ENCODE data around the gene EGF.
"Not testable (repeated sequence)": the region's sequence is repeated elsewhere in the genome, so short reads cannot be mapped to it uniquely, and the experiment has no call there.

EGF gene

DNA sequence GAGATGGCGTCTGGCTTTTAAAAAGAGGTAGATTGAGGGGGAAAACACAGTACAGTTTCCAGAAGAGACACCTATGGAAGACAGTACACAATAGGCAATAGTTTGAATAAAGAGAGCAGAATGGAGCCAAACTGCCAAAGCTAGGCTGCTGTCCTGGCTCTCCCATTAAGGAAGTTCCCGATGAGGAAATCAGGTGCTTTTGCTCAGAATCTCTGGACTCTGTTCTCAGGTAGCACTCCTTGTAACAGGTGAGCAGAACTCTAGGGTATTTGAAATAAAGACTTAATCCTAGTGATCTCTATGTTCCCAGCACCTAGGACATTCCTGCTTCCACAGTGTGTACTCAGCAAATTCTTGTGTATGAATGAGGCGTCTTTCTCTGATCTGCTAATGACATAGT, 1.6 kb downstream of the EGF start:
- DNase-seq: no peak

DNA sequence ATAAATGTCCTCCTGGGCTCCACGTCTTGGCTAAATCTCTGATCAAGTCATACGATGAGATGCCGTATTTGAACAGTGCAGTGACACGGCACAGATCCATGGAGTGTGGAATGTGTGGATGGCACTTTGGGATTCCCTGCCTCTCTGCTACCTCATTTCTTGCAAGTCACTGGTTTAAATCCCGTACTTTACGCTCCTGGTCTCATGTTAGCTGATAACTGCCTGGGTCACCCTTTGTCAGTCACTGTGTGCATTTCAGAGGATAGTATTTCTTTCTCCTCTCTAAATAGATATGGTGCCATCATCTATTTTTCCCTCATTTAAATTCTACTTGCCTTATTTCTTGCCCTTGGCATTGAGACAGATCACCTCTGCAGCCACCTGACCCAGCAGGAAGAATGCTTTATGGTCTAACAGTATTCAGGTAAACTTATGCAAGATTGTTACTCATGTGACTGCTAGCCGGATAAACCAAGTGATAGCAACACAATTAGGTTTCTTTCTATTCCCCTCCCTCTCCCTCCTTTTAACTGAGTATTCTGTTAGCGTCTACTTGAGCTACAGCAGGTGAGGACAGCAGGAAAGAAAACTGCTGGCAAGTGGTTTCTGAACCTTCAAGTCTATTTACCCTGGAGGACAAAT, 2.8 kb downstream of the EGF start:
- no peak for DNase-seq

DNA sequence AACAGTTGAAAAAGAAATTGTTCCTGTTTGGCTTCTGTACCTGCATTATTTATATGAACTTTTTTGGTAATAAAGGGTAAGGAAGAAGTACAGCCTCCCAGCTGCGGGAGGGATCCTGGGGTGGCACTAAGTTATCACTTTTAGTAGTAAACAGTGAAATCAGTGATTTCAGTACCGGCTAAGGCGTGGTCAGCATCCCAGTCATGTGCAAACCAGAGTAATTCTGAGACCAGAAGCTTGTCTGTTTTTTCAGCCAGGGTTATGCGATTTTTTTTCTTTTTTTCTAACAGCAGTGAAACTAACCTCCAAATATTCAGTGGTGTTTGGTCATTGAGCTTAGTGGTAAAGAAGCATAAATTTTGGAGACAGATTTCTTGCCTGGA, 3.3 kb downstream of the EGF start:
- DNase-seq: no peak

DNA sequence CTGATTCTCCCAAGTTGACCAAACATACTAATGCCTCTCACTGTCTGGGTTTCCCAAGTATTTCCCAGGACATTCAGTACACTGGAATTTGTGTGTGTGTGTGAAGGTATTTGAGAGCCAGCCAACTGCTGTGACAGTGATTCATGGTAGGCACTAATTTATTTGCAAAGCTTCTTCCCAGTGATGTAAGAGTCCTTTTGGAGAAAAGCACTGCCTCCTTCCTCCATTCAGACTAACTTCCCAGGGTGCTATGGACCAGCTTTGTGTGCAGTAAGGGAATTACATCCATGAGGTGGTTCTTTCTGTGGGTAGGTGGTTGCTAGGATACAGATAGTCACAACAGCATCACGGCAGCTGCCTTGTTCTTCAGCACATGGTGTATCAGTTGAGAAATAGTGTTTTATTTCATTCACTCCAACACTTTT, 8.7 kb downstream of the EGF start:
- DNase-seq: peak in 9 of 56 donors; percentile 1 to 7 (median 3)

DNA sequence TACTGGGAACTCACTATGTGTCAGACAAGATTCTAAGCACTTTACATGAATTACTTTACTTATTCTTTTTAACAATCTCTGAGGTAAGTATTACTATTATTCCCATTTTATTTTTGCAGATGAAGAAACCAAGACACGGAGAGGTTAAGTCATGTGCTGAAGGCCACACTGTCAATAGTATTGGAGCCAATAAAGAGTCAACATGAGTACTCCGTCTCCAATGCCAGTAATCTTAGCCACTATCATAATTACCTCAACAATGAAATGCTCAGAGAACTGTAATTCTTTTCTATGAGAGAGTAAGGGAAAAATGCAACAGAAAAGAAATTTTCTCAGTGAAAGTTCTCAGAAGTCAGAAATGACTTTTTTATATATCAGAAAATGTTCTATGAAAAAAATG, 12.7 kb downstream of the EGF start:
- DNase-seq: no peak

DNA sequence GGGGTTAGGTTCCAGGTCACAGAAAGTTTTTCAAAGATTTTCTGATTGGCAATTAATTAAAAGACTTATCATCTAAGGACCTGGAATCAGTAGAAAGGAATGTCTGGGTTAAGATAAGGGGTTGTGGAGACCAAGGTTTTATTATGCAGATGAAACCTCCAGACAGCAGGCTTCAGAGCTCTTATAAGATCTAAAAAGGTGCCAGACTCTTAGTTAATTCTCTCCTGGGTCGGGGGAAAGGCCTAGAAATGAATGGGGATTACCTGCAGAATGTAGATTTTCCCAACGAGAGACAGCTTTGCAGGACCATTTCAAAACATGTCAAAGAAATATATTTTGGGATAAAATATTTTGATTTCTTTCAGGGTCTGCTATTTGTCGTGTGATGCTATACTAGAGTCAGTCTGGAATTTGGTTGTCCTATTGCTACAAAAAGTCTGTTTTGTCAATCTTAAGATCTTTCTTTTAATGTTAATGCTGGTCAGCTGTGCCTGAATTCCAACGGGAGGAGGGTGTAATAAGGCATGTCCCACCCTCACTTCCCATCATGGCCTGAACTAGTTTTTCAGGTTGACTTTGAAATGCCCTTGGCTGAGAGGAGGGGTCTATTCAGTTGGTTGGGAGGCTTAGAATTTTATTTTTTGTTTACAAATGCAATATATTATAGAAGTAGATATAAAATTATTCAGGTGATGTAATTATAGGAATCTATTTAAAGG, 15.8 kb downstream of the EGF start:
- no peak for DNase-seq

DNA sequence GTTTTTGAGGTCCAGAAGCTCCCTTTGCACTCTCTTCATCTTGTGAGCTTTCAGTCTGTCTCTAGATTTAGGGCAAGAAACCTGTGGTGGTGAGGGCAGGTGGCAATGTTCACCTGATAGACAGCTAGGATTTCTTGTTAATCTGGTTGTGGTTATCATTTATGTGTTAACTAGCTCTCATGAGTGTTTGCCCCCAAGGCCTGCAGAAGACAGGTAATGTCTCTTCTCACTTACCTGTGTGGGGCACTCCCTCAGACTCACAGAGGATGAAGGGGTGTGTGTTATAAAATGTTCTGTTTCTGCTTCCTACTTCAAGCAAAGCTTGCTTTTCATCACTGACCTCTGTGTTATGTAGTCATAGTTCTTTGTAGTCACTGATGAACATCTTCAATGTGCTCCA, 17.8 kb downstream of the EGF start:
- DNase-seq: no peak

DNA sequence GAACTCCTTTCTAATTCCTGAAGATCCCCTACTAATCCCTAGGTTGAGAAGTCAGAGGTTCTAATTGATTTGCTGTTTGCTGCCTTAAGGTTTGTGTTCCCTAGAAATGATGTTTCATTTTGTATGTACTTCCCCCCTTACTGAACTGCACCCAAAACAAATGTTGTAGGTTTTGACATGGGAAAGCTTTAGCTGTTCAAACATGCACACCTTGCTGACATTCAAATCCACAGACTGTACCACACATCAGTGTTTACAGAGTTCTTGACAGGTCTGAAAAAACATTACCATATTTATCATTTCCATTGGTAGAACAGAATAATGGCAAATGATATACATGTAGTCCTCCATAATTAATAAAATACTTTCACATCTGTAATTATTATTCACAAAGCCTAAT, 18.2 kb downstream of the EGF start:
- no peak for DNase-seq

DNA sequence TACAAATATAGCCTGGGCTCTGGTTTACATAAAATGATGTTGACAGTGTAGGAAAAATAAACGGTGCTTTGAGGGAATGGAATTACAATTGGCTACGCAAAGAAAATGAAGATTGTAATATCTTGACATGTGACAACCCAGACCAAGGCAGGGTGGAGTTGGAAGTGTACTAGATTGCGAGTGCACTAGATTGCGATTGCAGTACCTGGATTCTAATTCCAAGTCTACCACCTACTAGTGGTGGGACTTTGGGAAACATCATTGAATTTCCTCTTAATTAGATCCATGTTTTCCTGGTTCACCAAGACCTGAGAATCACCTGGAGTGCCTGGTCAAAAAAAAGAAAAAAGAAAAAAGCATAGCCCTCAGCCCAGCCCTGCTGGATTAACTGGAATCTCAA, 18.6 kb downstream of the EGF start:
- DNase-seq: no peak

DNA sequence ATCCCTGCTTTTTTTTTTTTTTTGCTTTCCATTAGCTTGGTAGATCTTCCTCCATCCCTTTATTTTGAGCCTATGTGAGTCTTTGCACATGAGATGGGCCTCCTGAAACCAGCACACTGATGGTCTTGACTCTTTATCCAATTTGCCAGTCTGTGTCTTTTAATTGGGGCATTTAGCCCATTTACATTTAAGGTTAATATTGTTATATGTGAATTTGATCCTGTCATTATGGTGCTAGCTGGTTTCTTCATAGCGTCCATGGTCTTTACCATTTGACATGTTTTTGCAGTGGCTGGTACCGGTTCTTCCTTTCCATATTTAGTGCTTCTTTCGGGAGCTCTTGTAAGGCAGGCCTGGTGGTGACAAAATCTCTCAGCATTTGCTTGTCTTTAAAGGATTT, 24.7 kb downstream of the EGF start:
- not testable (repeated sequence) for DNase-seq

DNA sequence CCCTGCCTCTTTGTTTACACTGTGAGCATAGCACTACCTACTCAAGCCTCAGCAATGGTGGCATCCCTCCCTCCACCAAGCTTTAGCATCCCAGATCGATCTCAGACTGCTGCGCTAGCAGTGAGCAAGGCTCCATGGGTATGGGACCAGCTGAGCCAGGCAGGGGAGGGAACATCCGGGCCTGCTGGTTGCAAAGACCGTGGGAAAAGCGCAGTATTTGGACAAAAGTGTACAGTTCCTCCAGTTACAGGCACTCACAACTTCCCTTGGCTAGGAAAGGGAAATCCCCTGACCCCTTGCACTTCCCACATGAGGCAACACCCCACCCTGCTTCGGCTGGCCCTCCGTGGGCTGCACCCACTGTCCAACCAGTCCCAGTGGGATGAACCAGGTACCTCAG, 26.5 kb downstream of the EGF start:
- no peak for DNase-seq

DNA sequence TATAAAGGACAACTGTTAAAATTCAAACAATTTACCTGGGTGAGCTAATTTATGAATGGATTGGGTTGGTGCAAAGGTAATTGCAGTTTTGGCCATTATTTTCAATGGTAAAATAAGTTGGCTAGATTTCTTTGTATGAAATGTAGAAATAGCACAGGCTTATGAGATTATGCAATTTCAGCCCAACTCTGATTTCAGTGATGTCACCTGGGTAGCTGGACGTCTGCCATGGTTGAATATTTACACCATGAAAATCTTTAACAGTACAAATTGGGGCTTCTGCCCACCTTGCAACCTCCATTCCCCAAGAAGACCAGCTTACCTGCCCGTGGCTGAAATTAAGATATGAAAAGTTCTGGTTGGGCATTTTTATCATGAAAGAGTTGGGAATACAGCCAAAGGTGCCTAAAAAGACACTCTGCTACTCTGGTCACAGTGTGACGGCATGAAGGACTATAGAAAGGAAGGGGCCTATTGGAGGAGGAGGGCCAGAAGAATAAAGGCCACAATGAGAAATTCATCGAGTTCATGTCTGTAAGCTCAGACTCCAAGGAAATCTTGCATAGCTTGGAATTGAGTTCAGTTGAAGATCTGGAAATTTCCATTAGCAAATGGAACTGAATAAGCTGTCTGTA, 29.7 kb downstream of the EGF start:
- no peak for DNase-seq

DNA sequence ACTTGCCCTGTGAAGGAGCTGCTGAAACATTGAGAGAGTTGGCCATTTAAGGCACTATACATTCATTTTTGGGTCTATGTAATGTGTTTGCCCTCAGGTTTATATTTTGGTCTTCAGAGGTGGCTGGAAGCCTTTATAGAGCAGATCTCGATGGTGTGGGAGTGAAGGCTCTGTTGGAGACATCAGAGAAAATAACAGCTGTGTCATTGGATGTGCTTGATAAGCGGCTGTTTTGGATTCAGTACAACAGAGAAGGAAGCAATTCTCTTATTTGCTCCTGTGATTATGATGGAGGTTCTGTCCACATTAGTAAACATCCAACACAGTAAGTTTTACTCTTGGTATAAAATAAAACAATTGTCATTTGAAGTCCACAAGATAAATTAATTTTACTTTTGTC, 31.1 kb downstream of the EGF start:
- no peak for DNase-seq

DNA sequence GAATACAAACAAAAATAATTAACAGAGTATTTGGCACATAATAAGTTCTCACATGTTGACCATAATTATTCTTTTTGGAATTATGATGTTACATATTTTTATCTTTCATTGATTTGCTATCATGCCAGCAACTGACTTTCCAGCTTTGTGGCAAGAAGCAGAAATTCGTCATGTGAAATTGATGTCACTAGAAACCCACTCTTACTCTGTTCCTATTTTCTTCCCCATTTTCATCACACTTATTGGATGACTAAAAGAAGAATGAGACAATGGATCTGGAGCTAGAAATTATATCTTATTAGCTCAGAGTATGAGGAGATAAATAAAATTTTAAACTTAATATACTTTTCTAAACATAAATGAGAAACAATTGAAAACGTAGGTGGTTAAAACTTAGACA, 31.9 kb downstream of the EGF start:
- DNase-seq: no peak

DNA sequence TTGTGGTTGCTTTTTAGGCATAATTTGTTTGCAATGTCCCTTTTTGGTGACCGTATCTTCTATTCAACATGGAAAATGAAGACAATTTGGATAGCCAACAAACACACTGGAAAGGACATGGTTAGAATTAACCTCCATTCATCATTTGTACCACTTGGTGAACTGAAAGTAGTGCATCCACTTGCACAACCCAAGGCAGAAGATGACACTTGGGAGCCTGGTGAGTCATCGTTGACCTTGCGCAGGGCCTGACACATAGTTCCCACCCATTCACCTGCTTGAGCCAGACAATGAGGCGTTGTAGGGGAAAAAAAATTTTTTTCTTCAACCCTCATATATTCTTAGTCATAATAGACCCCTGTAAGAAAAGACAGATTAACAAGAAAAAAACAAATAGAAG, 32.4 kb downstream of the EGF start:
- no peak for DNase-seq

DNA sequence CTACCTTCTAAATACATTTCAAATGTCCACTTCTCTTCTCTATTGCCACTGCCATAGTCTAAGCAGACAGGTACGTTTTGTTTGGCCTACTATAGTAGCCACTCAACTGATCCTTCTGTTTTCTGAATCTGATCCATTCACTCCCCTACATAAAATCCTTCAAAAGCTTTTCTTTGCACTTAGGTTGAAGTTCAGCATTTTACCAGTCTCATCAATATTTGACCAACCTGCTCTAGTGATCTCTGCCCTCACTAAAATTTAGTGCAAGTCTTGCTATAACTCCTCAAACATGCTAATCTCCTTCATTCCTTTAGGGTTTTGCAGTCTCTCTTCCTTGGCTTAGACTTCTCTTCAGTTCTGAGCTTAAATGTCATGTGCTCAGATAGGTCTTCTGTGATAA, 33.4 kb downstream of the EGF start:
- DNase-seq: no peak

DNA sequence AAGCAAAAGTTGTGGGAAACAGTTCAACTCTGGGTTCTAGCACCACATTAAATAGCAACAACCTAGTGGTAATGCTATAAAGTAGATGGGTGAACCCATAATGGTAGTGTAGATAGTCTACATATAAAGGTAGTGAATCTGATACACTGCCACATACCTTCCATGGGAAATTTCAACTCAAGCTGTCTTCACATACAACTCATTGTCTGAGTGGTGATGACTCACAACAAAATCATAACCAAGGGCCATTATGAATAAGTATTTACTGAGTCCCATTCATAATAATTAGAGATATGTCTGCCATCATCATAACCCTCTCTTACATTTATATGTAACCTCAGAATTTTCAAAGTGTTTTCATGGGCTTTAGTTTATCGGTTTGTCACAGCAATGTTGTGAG, 34.8 kb downstream of the EGF start:
- no peak for DNase-seq

DNA sequence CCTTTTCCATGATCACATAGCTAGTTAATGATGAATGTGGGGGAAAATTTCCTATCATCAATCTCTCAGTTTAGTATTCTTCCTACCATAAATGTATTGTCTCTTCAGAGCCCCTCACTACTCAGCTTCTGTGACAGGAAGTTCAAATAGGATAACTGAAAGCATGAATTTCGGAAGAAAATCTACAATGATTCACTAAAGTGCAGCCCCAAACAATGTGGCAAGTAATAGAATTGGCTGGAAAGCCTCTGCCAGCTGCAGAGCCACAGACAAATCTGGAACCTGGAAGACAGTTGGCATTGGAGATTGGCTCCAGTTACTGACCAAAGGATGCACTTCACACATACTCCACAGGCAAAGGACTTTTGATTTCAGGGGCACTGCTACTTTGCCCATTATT, 35.2 kb downstream of the EGF start:
- no peak for DNase-seq

DNA sequence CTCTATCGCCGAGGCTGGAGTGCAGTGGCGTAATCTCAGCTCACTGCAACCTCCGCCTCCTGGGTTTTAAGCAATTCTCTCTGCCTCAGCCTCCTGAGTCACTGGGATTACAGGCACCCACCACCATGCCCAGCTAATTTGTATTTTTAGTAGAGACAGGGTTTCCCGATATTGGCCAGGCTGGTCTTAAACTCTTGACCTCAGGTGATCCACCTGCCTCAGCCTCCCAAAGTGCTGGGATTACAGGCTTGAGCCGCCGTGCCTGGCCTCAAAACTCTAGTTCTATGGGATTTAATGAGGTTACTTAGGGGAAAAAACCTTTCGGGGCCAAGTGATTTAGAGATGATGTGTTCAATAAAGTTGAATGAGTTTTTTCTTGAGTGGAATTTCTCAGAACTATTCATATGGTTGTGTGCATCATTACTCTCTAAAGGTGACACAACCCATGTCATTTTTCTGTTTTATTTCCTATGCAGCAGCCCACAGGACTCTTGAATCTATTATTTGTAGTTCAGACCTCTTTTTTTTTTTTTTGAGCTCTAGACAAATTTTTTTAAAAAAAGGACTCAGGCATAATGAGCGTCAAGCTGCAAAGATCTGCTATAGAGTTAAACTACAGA, 36.5 kb downstream of the EGF start:
- not testable (repeated sequence) for DNase-seq

DNA sequence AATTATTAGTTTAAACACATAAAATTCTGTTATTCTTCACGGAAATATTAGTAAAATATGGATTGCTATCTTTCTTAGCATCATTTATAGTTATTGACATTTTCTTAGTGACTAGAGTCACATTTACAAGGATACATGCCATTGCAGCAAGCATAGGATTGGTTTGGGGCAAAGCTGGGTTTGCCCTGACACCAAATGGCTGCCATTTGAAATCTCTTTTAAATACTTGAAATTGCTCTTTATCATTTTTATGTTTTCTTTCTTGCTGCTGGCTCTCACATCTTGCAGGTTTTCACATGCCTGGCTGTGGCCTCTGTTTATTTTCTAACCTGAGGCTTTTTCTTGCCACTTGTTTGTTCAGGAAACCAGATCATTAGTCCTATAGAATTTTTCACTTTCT, 39.9 kb downstream of the EGF start:
- DNase-seq: no peak

DNA sequence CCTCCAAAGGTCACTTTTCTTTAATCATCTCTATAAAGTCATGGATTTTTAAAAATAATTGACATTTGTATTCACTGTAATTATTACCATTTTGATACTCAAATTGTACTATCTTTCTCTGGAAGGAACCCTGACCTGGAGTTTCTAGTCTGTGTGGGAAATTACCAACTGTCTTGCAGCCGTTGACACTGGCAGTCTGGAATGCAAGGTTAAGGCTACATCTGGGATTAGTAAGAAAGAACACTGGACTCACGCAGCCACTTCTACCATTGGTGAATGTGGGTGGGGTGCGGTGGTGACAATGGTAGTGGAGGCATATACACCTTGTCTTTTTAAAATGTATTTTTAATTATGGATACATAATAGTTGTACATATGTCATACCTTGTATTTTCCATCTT, 40.9 kb downstream of the EGF start:
- no peak for DNase-seq

DNA sequence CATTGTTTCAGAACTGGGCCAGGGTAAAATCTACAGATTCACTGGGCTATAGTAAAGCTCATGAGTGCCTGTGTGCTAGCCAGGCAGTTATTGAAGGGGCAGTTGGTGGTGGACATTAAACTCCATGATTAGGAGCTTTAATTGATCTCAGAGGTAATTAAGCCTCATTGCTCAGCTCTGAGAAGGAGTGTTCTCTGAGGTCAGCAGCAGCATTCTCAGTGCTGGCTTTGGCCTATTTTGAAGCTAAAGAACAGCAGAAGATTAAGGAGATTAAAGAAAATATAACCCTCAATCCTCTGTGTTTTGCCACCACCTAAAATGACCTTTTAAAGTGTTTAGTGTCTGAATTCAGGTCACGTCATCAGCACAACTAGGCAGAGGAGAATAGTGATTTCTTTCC, 42.5 kb downstream of the EGF start:
- DNase-seq: no peak

DNA sequence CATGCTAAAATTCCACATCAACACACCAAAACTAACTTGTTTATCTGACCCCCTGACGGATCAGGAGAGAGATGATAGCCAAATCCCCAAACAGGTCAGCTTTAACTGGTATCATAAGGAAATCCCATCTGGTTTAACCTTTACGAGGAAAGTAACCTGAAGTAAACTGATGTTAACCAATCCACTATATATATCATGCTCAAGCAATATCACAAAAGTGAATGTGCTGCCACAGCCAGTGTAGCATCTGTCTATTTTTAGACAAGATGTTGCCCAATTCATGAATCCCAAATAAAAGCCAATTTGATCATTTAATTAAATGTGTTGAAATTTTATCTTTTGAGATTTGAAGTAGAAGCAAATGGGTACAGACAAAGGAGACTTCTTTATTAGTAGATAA, 44.5 kb downstream of the EGF start:
- no peak for DNase-seq

All from nucleus accumbens (tissue), 56 donors.